Ovary (tissue), 3 donors: ENCODE measurements around the gene AQP11.

Experiments
- EP300 ChIP-seq: sonication (generic); formaldehyde crosslinking; IDR thresholded peaks from one replicate; pipeline ENCODE4 v1.6.1; 2017; ENCODE audit warnings: antibody characterized with exemption
- POLR2A ChIP-seq: fragments of 450-650 bp; IDR thresholded peaks from one replicate; pipeline ENCODE4 v1.6.1; 2017; ENCODE audit warnings: antibody characterized with exemption, mild to moderate bottlenecking, moderate library complexity
- TF ChIP-seq, protein P1 (sequence below), 3 donors: fragments of 450-650 bp in 2 of 3; fragments of 200-600 bp in 1 of 3; IDR thresholded peaks; one replicate each; pipeline versions ENCODE4 v1.5.1 to v1.8.0; 2016 to 2022; ENCODE audit warnings: antibody characterized with exemption in 3 of 3, mild to moderate bottlenecking in 1 of 3
- donor health status: DM: no; HTN: no; CAD: no.

DNA sequence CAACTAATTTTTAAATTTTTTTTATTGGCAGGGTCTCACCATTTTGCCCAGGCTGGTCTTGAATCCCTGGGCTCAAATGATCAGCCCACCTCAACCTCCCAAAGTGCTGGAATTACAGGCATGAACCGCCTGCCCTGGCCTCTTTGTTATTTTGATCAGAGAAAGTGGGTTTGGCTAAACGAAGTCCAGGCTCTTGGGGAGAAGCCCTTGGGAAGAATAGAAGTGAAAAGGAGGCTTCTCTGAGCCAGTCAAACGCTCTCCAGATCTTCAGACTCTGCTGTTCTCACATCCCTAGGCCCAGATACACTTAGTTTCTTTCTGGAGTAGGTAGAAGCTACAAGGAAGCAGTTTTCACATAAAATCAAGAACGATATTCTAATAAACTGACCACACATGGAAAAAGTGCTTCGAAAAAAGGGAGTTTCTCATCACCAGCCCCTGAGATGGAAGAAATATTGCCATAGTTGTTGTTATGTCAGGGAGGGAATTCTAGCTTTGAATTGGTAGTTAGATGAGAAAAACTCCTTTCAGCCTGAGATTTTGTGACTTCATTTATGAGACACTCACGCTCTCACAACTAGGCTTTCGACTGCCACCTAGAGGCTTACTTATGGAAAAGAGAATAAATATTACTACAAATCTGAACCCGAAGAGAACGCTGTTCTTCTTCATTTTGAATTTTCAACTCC lies 41.7 kb upstream of the AQP11 start:
- no peak for TF ChIP-seq POLR2A
- TF ChIP-seq, protein P1, sequence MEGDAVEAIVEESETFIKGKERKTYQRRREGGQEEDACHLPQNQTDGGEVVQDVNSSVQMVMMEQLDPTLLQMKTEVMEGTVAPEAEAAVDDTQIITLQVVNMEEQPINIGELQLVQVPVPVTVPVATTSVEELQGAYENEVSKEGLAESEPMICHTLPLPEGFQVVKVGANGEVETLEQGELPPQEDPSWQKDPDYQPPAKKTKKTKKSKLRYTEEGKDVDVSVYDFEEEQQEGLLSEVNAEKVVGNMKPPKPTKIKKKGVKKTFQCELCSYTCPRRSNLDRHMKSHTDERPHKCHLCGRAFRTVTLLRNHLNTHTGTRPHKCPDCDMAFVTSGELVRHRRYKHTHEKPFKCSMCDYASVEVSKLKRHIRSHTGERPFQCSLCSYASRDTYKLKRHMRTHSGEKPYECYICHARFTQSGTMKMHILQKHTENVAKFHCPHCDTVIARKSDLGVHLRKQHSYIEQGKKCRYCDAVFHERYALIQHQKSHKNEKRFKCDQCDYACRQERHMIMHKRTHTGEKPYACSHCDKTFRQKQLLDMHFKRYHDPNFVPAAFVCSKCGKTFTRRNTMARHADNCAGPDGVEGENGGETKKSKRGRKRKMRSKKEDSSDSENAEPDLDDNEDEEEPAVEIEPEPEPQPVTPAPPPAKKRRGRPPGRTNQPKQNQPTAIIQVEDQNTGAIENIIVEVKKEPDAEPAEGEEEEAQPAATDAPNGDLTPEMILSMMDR (IDR thresholded peaks at IDR 0.05) = peak; percentile 65 to 75 (median 73)
- TF ChIP-seq EP300 = no peak
